NCI-H1105 treated with DMSO at 0.1 percent for 48 hours (cell line): ENCODE measurements around the gene KRTAP4-8.
"Not testable (repeated sequence)": the region's sequence is repeated elsewhere in the genome, so short reads cannot be mapped to it uniquely, and the experiment has no call there.

Experiments used
- DNase-seq: peaks from one replicate; lab custom pipeline; 2025; lab: John Stamatoyannopoulos, UW

KRTAP4-8 gene

DNA sequence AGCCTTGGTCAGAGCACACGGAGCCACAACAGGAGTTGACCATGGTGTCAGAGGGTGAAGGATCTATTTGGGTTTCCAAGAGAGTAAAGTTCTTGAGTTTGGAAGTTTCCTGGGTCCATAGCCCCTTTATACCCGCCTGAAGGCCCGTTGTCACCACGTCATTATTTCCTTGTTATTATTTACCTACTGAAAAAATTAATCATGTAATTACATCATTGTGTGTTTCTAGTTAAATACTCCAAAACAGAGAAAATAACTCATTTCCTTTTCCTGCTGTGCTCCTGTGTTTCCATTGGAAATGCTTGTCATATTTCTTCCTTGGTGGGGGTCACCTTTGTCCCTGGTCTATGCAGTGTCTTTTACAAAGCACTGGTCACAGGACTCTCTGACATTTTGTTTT, at the start of gene KRTAP4-8:
TSS of gene KRTAP4-8 (minus strand) at position 101 of the 400 bp plus-strand sequence. CDS start at position 43, 58 bp downstream.
- DNase-seq: no peak

DNA sequence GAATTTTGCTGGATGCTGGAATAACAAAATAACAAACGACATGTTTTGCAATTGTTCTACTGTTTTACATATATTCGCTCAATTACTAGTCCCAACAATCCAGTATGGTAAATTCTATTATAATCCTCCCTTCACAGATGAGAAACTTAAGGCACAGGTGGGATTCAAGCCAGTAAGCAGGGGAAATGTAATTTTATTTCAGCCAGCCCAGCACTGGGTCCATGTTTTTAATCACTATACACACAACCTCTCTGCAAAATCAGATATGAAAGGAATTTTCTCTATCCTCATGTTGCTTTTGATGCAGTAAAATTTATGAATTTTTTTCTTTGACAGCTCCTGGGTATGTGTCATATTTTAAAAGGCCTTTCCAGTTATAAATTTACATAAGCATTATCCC, 47.3 kb upstream of the KRTAP4-8 start:
- DNase-seq: no peak

DNA sequence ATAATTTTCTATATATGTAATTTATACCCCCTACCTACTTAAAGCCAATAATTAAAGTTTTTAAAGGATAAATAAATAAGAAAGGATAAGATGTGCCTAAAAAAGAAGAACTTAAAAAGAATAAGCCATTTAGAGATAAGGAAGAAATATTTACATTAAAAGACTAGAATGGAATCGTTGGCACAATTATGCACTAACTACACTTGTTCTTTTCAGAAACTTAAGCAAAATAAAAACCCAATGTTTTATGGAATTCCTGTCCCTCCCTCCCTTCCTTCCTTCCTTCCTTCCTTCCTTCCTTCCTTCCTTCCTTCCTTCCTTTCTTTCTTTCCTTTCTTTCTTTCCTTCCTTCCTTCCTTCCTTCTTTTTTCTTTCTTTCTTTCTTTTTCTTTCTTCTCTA, 46.9 kb upstream of the KRTAP4-8 start:
- no peak for DNase-seq

DNA sequence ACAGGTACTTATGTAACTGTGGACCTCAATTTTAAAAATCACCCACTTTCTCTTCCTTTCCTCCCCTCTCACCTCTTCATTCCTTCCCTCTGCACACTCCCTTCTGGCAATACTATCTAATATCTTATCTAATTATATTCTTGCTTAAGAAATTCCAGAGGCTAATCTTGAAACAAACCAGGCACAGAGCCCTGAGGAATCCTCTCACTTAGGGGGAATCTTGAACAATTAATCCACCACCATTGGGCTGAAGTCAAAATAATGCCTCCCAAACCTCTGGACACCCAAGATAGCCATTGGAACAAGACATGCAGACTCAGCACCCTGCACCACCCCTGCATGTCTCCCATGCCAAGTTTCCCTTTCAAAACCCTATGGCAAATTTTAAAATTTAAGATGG, 43.4 kb upstream of the KRTAP4-8 start:
- DNase-seq: no peak

DNA sequence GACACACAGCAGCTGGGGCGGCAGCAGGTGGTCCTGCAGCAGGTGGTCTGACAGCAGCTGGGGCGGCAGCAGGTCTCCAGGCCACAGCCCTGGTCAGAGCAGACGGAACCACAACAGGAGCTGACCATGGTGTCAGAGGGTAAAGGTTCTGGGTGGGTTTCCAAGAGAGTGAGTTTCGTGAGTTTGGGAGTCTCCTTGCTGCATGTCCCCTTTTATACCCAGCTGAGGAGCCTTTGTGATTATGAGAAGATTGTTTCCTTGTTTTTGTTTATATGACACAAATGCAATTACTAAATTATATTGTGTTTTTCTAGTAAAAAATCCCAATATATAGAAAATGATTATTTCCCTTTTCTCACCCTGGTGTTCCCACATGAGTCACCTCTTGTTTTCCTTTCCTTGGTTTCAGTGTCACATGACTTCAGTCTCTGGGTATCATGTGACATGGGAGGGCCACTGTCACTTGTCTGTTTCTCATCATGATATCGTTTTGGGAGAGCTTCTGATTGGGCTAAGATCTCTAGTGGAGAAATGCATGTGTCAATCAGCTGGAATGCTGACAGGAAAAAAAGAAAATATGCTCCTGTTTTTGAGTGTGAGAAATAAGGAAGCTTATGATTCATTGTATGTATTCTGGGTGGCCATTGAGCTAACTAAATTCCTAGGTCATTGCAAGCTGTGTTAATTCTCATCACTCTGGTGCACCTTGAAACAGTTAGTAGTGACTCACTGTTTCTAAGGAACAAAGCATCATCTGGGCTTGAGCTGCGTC, 42.6 kb upstream of the KRTAP4-8 start, which contains the start of gene KRTAP4-6:
TSS of gene KRTAP4-6 (minus strand) at position 185 of the 772 bp plus-strand sequence. CDS start at position 128, 57 bp downstream.
- DNase-seq: no peak

DNA sequence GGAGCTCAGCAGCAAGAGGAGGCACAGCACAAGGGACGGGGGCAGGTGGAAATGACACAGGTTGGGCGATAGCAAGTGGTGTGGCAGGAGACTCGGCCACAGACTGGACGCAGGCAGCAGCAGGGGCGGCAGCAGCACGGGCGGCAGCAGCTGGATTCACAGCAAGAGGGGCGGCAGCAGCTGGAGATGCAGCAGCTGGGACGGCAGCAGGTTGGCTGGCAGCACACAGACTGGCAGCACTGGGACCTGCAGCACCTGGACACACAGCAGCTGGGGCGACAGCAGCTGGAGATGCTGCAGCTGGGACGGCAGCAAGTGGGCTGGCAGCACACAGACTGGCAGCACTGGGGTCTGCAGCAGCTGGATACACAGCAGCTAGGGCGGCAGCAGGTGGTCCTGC, 41.9 kb upstream of the KRTAP4-8 start:
- DNase-seq: not testable (repeated sequence)

DNA sequence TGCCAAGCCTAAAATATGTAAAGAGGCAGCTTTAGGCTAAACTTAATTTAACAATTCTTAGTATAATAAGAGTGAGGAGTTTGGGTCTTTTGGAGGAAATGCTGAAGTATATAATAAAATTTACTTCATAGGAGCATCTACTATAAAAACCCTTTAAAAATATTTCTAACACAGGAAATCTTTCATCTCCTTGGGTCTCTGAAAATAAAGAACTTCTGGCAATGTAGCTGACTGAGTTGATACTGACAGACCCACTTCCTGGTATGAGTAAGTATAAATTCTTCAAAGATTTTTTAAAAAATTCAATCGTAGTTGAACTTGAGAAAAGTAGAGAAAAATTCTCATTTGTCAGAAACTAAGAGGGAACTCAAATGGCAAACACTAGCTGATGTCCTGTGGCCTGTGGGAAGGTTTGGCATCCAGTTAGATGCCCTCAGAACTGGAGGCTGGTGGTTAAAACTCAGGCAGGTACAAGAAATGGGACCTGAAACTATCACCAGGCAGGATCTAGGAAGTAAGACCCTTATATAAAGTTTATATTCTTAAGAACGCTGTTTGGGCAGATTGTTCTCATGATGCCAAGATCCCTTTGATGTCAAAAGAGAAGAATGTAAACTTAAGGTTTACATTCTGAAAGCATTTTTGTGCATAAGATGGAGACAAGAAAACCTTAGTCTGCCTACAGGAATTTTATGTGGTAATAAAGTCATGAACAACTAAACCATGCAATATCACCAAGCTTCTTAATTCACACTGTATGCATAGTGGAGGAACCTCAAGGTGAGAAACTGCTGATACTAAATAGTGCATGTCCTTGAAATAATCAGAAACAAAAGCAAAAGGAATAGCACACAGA, 36.2 kb upstream of the KRTAP4-8 start:
- no peak for DNase-seq

DNA sequence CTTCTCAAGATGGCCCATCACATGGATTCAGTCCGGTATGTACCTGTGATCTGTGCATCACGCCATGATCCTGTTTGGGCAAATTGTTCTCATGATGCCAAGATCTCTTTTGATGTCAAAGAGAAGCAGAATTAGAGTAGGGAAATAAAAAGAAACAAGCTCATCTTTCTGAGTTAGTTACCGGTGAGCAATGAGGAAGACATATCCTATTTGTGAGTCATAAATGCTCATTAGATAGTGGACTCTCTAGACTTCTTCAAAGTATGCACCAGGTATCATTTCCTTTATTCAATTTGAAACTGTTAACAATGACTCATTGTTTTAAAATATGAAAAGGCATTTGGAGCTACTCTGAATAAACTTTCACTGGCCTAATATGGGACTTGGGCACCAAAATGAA, 34.0 kb upstream of the KRTAP4-8 start:
- DNase-seq: no peak

DNA sequence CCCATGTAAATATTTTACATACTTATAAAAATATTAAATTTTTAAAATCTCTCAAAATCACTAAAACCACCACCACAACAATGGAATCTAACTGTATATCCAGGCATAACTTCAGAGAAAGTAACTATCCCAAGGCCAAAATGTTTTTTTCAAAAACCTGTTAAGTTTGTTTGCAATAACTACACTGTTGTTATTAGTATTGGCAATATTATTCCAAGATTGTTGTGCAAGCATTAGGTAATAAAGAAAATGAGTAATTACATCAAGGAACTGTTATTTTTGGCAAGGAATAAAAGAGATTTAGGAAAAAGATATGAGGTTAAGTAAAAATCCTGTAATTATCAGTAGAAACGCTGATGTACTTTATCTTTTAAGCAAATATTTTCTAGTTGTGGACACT, 29.4 kb upstream of the KRTAP4-8 start:
- DNase-seq: no peak

DNA sequence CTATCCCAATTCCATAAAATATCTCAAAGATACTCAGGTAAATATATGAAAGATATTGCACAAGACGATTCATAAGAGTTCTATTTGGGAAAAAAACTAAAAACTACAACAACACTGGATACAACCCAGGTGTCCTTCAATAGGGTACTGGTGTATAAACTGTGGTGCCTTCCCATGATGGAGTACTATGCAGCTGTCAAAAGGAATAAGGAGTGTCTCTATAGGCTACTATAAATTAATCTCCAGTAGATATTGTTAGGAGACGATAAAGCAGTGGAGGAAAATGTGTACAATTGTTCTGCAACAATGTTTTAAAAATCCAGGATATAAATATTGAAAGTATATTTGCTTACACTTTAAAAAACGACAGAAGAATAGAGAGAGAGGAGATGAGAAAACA, 28.5 kb upstream of the KRTAP4-8 start:
- DNase-seq: no peak

DNA sequence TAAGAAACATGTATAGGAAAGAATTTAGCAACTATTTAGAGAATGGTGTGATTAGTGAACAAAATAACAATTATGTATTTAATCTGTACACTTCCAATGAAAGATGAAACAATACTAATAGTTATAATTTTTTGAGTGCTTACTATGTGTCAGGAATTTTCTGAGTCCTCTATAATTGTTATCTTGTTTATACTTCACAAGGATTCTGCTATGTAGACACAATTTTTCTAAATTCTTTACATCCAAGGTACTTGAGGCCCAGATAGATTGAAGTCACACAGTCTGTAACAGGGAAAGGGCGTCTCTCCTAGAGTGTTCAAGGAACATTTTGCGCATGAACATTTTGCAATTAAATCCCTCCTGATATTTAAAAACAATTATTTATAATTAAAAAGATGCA, 27.1 kb upstream of the KRTAP4-8 start:
- DNase-seq: no peak

DNA sequence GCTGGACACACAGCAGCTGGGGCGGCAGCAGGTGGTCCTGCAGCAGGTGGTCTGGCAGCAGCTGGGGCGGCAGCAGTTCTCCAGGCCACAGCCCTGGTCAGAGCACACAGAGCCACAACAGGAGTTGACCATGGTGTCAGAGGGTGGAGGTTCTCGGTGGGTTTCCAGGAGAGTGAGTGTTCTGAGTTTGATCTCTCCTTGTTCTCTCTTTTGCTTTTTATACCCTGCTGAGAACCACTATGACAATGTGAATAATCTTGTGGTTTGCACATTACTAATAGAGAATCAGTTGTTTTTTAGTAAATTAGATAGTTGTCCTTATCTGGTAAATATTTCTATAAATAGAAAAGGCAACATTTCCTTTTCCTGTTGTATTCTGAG, 26.0 kb upstream of the KRTAP4-8 start, which contains the start of gene KRTAP4-12:
TSS of gene KRTAP4-12 (minus strand) at position 192 of the 381 bp plus-strand sequence. CDS start at position 132, 60 bp downstream.
- not testable (repeated sequence) for DNase-seq

DNA sequence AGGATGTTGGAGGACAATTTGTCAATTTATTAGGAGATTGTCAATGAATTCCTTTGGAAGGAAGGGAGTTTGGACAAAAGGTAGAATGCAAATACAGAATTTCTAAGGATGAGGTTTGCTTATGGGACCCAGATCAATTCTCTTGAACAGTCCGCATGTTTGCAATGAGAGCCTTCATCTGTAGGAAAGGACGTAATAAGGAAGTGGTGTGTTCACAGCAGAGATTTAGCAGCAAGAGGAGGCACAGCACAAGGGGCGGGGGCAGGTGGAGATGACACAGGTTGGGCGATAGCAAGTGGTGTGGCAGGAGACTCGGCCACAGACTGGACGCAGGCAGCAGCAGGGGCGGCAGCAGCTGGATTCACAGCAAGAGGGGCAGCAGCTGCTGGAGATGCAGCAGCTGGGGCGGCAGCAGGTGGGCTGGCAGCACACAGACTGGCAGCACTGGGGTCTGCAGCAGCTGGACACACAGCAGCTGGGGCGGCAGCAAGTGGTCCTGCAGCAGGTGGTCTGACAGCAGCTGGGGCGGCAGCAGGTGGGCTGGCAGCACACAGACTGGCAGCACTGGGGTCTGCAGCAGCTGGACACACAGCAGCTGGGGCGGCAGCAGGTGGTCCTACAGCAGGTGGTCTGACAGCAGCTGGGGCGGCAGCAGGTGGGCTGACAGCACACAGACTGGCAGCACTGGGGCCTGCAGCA, 25.5 kb upstream of the KRTAP4-8 start:
- DNase-seq: not testable (repeated sequence)

DNA sequence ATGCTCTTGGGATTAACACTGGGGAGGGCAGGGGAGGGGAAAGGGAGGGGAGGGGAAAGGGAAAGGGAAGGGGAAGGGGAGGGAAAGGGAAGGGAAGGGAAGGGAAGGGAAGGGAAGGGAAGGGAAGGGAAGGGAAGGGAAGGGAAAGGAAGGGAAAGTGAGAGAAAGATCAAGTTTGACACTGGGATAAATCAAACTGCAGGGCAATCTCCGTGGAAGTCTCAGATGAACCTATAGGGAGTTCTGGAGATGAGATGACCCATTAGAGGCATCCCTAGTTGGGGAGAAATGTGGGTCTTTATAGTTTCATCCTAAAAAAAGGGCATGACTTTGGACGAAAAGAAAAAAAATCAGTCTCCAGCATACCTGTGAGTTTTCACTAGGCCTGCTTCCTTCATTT, 23.8 kb upstream of the KRTAP4-8 start:
- no peak for DNase-seq

DNA sequence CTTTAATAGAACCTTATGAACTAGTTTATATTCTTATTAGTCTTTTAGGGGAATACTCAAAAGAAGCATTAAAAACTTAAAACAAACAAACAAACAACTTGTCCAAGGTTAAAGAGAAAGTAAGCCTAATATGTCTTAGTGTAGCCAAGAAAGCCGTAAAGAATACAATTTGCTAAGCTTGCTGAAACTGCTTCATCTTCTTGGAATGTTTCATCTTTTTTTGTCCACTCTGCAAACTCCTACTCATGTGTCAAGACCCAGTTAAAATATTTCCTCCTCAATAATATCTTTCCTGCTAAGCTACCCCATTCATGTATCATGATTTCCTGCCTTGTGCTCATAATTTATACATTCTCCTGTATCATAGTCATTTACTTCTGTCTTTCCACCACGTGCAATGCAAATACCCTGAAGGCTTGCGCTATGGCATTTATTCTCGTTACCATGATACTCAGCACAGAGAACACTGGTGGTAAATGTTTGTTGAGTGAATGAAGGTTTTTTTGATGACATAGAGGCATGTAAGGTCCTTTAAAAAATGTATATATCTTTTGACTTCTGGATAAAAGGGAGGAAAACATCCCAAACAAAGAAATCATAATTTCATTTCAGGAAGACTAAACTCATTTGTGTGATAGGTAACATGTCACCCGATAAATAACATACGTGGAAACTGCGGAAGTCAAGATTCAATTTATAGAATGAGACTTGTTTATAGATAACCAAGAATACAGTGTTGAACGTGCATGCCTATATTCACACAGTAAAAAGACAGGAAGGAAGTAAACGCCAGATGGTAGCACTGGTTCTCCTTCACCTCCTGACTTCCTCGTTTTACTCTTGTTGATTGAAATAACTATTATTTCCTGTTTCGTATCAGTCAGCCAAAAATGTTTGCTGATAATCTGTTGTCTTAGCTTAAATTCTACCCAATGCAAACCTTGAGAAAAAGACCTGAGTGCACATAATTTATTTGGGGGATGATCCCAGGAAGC, 22.1 kb upstream of the KRTAP4-8 start:
- not testable (repeated sequence) for DNase-seq

DNA sequence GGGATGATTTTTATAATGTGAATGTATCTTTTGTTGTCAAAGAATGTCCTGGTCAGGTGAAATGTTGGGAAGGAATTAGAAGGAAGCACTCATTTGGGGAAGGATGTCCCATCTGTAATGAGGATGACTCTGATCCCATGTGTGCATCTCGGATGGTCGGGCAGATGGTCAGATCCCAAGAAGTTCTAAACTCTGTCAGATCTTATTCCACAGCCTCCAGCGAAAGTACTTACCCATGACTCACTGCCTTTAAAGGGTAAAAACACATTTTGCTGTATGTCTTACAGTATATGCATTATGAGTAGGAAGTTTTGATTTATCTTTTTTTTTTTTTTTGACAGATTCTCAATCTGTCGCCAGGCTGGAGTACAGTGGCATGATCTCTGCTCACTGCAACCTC, 20.8 kb upstream of the KRTAP4-8 start:
- no peak for DNase-seq

DNA sequence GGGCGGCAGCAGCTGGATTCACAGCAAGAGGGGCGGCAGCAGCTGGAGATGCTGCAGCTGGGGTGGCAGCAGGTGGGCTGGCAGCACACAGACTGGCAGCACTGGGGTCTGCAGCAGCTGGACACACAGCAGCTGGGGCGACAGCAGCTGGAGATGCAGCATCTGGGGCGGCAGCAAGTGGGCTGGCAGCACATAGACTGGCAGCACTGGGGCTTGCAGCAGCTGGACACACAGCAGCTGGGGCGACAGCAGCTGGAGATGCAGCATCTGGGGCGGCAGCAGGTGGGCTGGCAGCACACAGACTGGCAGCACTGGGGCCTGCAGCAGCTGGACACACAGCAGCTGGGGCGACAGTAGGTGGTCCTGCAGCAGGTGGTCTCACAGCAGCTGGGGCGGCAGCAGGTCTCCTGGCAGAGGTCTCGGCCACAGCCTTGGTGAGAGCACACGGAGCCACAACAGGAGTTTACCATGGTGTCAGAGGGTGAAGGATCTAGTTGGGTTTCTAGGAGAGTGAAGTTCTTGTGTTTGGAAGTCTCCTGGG, 20.0 kb upstream of the KRTAP4-8 start, which contains the start of gene KRTAP4-11:
TSS of gene KRTAP4-11 (minus strand) at position 528 of the 541 bp plus-strand sequence. CDS start at position 470, 58 bp downstream.
- DNase-seq: not testable (repeated sequence)

DNA sequence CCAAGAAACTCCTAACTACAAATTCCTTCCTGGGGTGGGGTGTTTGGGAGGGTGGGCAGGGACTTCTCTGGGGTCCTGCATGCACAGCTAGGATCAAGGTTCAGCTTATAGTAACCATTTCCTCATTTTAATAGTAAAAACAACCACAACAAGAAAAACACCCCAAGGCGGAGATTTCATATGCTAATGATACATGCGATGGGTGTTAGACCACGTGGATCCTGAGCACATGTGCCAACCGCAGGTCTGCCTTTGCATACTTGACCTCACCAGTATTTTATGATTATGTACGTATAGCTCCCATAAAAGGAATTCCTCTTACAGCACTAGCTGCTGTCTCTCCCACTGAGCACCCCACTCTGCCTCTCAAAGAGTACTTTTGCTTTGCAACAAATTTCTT, 18.4 kb upstream of the KRTAP4-8 start:
- no peak for DNase-seq

DNA sequence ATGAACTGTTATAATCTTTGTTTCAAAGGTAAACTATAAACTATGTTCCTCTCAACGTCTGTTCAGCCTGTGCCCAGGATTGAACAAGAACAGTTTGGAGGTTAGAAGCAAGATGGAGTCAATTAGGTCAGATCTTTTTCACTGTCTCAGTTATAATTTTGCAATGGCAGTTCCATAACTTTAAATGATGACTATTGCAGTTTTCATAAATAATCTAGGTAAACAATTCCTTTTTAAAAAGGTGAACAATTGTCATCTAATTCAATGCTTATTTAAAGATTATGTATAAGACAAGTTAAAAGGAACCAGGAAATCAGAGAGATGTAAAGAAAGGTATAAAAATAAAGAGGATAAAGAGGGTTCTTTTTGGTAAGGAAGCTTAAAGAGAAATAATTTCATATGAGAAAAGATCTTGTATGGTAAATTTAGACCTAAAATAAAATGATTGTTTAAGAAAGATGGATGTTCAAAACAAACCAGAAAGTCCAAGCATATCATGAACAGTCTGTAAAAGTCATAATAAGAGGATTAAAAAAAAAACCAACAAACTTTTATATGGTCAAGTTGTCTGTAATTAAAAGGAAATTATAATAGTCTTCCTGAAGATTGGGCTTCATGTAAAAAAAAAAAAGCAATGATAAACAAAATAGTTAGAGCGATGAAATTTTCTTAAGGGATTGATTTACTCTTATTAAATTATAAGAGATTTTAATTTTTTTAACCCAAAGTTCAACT, 13.4 kb upstream of the KRTAP4-8 start:
- DNase-seq: no peak
